K562 (cell line): ENCODE results near the gene PPT2. TPM values are rescaled to one million over a fixed set of nuclear protein-coding genes. Genes with fewer than 3 reads are reported as not detected.

Experiments used
- ATAC-seq: fragments of 200-7000 bp; cut with Tn5 transposase; 3 replicates; pipeline ENCODE4 v1.9.1; 2020; ENCODE audit warnings: moderate library complexity
- BruUV-seq: library from RNA; stranded (reverse); fragments of 400-500 nt; replicated peaks from 2 replicates; lab custom pipeline; 2021; lab: Mats Ljungman, UMichigan
- CTCF ChIA-PET: fragments of 300-600 bp; formaldehyde crosslinking; extraction: SDS; loops from one replicate; lab custom pipeline; 2021; ENCODE audit warnings: low intra/inter-chr PET ratio; lab: Yijun Ruan, JAX
- POLR2A ChIA-PET: fragments of 300-600, 350-650 bp; sonication (Branson Sonifier 250); formaldehyde crosslinking; extraction: SDS; loops from one replicate; lab custom pipeline; 2021; ENCODE audit warnings: antibody characterized with exemption, inconsistent platforms; lab: Yijun Ruan, JAX
- DNase-seq, 4 experiments: peaks; one replicate each; pipeline versions ENCODE4 v3.0.0 to v3.0.0-alpha.2; 2011 to 2018; ENCODE audit warnings: low spot score in 3 of 4, mixed read lengths in 3 of 4; ENCODE audit errors: extremely low read depth in 1 of 4
- FAIRE-seq: peaks from 2 replicates; lab custom pipeline; 2011; peaks lifted over from hg19 to GRCh38; lab: Jason Lieb, UNC
- H2AFZ ChIP-seq: 2 replicates; pipeline ENCODE4 v1.6.0; 2011; ENCODE audit warnings: low read depth, low read length, control low read depth, inconsistent platforms
- H3K27ac ChIP-seq: fragments of 200-600 bp; 3 replicates; pipeline ENCODE4 v1.8.0; 2011; ENCODE audit warnings: low read depth, mild to moderate bottlenecking, control low read depth, inconsistent platforms, low read length, moderate library complexity, mixed read lengths; ENCODE audit errors: extremely low read depth
- H3K27me3 ChIP-seq, 2 experiments: fragments of 300-600 bp in 1 of 2; 2 replicates in 1 of 2; 3 replicates in 1 of 2; pipeline versions ENCODE4 v1.6.0 to v1.8.0; 2011; ENCODE audit warnings: inconsistent platforms in 2 of 2, low read length in 2 of 2, mild to moderate bottlenecking in 1 of 2, mixed read lengths in 1 of 2, moderate library complexity in 1 of 2; ENCODE audit not compliant: control insufficient read depth in 2 of 2, insufficient read depth in 2 of 2
- H3K36me3 ChIP-seq: fragments of 300-600 bp; 3 replicates; pipeline ENCODE4 v1.8.0; 2011; ENCODE audit warnings: mild to moderate bottlenecking, low read length, inconsistent platforms; ENCODE audit not compliant: control insufficient read depth, insufficient read depth
- H3K4me1 ChIP-seq, 2 experiments: fragments of 200-600 bp in 1 of 2; replicated peaks in 1 of 2; 2 replicates in 1 of 2; 3 replicates in 1 of 2; pipeline versions ENCODE4 v1.5.1 to v1.8.0; 2011; ENCODE audit warnings: inconsistent platforms in 2 of 2, low read length in 2 of 2, mild to moderate bottlenecking in 1 of 2, mixed read lengths in 1 of 2, moderate library complexity in 1 of 2; ENCODE audit not compliant: control insufficient read depth in 2 of 2, insufficient read depth in 2 of 2
- H3K4me2 ChIP-seq: 2 replicates; pipeline ENCODE4 v1.6.1; 2011; ENCODE audit warnings: low read length, control low read depth, inconsistent platforms, mixed read lengths; ENCODE audit not compliant: insufficient read depth
- H3K4me3 ChIP-seq: fragments of 200-600 bp; sonication (generic), shearing (Covaris generic); 2 replicates; pipeline ENCODE4 v1.5.1; 2016; ENCODE audit warnings: control low read depth, inconsistent platforms
- H3K79me2 ChIP-seq: fragments of 200-600 bp; 3 replicates; pipeline ENCODE4 v1.8.0; 2011; ENCODE audit warnings: low read length, inconsistent platforms; ENCODE audit not compliant: control insufficient read depth, insufficient read depth
- H3K9ac ChIP-seq, 2 experiments: 2 replicates each; pipeline versions ENCODE4 v1.6.0 to v1.6.1; 2011; ENCODE audit warnings: low read depth in 2 of 2, low read length in 2 of 2, control low read depth in 1 of 2, inconsistent platforms in 1 of 2, mild to moderate bottlenecking in 1 of 2, mixed read lengths in 1 of 2; ENCODE audit not compliant: insufficient read depth in 1 of 2
- H3K9me1 ChIP-seq: one replicate; pipeline ENCODE4 v1.6.0; 2011; ENCODE audit warnings: inconsistent platforms, mild to moderate bottlenecking, low read length, moderate library complexity; ENCODE audit not compliant: control insufficient read depth, insufficient read depth
- H3K9me3 ChIP-seq: replicated peaks from 2 replicates; pipeline ENCODE4 v1.5.1; 2011; ENCODE audit warnings: low read depth, low read length, inconsistent platforms; ENCODE audit not compliant: control insufficient read depth, insufficient read depth
- H4K20me1 ChIP-seq: replicated peaks from 2 replicates; pipeline ENCODE4 v1.6.1; 2011; ENCODE audit warnings: low read length, inconsistent platforms, mixed read lengths; ENCODE audit not compliant: control insufficient read depth, insufficient read depth
- BHLHE40 ChIP-seq: IDR thresholded peaks from 2 replicates; pipeline ENCODE4 v1.6.1; 2011; ENCODE audit warnings: low read length, improper control_type of control experiment
- JUND ChIP-seq, 2 experiments: IDR thresholded peaks; 2 replicates in 1 of 2; 3 replicates in 1 of 2; pipeline ENCODE4 v1.6.1; 2011; ENCODE audit warnings: borderline replicate concordance in 2 of 2, low read depth in 2 of 2, low read length in 2 of 2, improper control_type of control experiment in 1 of 2, missing biosample characterization in 1 of 2, missing genetic modification characterization in 1 of 2, missing genetic modification reagents in 1 of 2
- MAZ ChIP-seq, 2 experiments: fragments of 450-650 bp in 1 of 2; sonication (generic) in 1 of 2; formaldehyde crosslinking; IDR thresholded peaks in 1 of 2; conservative IDR thresholded peaks in 1 of 2; 2 replicates each; pipeline versions ENCODE4 v1.4.0 to v1.5.0; 2020; ENCODE audit warnings: mild to moderate bottlenecking in 1 of 2, missing genetic modification reagents in 1 of 2
- NFE2 ChIP-seq: IDR thresholded peaks from 2 replicates; pipeline ENCODE4 v1.6.1; 2014; ENCODE audit warnings: antibody characterized with exemption, low read depth
- POLR2G ChIP-seq: fragments of 200-400 bp; formaldehyde crosslinking; IDR thresholded peaks from 2 replicates; pipeline ENCODE4 v1.6.1; 2017; ENCODE audit warnings: low read depth, mild to moderate bottlenecking, antibody characterized with exemption, low read length, moderate library complexity
- RBBP5 ChIP-seq: fragments of 200-600 bp; sonication (generic); IDR thresholded peaks from 2 replicates; pipeline ENCODE4 v1.6.1; 2012; ENCODE audit warnings: borderline replicate concordance, mild to moderate bottlenecking, low read length, control low read depth, inconsistent platforms; ENCODE audit not compliant: insufficient read depth, poor library complexity, severe bottlenecking
- TRIM28 ChIP-seq: fragments of 450-650 bp; IDR thresholded peaks from 2 replicates; pipeline ENCODE4 v1.6.1; 2017
- WGBS: fragments of 100-300 bp; shearing (Covaris generic); methylation state at CpG from one replicate; pipeline ENCODE4 v1.1.6; 2016; ENCODE audit warnings: low coverage, mixed read lengths; ENCODE audit not compliant: insufficient coverage; ENCODE audit errors: missing lambda C conversion rate; 5-methylcytosine and 5-hydroxymethylcytosine counted together
- in situ Hi-C: fragments of 300-500 bp; cut with MboI; formaldehyde crosslinking; loops from 4 replicates; pipeline ENCODE4 v1.15.0; 2018; ENCODE audit warnings: inconsistent platforms, mixed read lengths
- intact Hi-C: fragments of 100-400 bp; cut with micrococcal nuclease; formaldehyde crosslinking; loops from 2 replicates; pipeline ENCODE4 v1.14.2; 2022
- polyA plus RNA-seq, 8 experiments: library from polyadenylated mRNA; depleted of rRNA in 4 of 8; stranded (reverse) in 5 of 8; unstranded in 3 of 8; fragments of >200 nt; fragmentation: Nextera tagmentation in 2 of 8; fragmentation: Illumina TruSeq in 1 of 8; extraction: Ambion mirVana in 2 of 8; extraction: Trizol in 1 of 8; gene quantifications; 2 replicates each; pipeline versions ENCODE4 v1.2.1 to v1.2.3, GENCODE V29; 2011 to 2014; ENCODE audit warnings: inconsistent platforms in 1 of 8, missing spikeins in 1 of 8
- total RNA-seq, 7 experiments: library from RNA; depleted of rRNA in 6 of 7; stranded (reverse); fragments of >200 nt in 6 of 7; fragmentation: Illumina TruSeq in 2 of 7; extraction: Trizol in 2 of 7; gene quantifications; 2 replicates each; pipeline versions ENCODE4 v1.2.1 to v1.2.3, GENCODE V29; 2011 to 2021; ENCODE audit warnings: low replicate concordance in 1 of 7
- TF ChIP-seq, protein P1 (sequence below): fragments of 250-450 bp; sonication (Bioruptor Pico); IDR thresholded peaks from 2 replicates; pipeline ENCODE4 v1.4.0; 2020
- TF ChIP-seq, protein P2 (sequence below), 3 experiments: IDR thresholded peaks in 2 of 3; conservative IDR thresholded peaks in 1 of 3; 2 replicates each; pipeline ENCODE4 v1.5.1; 2011 to 2012; ENCODE audit warnings: low read length in 3 of 3, mild to moderate bottlenecking in 3 of 3, control low read depth in 2 of 3, improper control_type of control experiment in 1 of 3, inconsistent platforms in 1 of 3, low read depth in 1 of 3, mixed read lengths in 1 of 3, moderate library complexity in 1 of 3; ENCODE audit not compliant: insufficient read depth in 2 of 3

PPT2 gene
- total and polyA plus RNA-seq, 9 of the 15 experiments (the other 6 are each of a cell fraction or from before 2014, with no cell fraction given) = 27.4 to 98.8 (median 69.9) TPM

DNA sequence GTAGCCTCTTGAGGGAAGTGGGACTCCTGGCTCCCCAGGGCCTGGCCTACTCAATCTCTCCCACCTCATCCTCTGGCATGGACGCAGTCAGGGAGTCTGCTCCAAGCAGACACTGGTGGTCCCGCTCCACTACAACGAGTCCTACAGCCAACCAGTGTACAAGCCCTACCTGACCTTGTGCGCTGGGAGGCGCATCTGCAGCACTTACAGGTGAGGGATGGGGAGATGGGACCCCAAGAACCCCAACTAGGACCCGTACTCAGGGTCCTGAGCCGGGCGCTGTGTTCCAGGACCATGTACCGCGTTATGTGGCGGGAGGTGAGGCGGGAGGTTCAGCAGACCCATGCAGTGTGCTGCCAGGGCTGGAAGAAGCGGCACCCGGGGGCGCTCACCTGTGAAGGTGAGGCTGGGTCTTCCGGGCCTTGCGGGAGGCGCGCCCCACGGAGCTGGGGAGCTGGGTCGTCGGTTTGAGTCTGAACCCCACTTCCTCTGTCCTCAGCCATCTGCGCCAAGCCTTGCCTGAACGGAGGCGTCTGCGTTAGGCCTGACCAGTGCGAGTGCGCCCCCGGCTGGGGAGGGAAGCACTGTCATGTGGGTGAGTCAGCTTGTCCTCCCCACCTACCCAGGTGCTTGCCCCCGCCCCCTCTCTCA lies 12.6 kb downstream of the PPT2 start:
- H3K4me1 ChIP-seq = peaks cover 44 to 51% of the 10 kb centered on the region in 2 experiments
- in situ Hi-C loops = no loop called here
- H3K9ac ChIP-seq = peak overlapping the region in 1 of 2 experiments; percentile 88; a peak in 2 of 4 replicates
- peaks cover 80% of the 10 kb centered on the region for H3K36me3 ChIP-seq
- no peaks in the 10 kb centered on the region for H4K20me1 ChIP-seq
- 0 out of 3 replicates have a peak overlapping the region, but pooled peaks have one; percentile 10 for H3K27ac ChIP-seq
- WGBS = 92% methylated on average over 24 of the region's 30 CpGs
- intact Hi-C loops = loop anchor here (5.0 kb wide), 1 partner anchor 49 kb away; no protein-coding TSS in a partner anchor
- no TSS peak for BruUV-seq
- H3K4me2 ChIP-seq = no peak overlapping the region
- no peak overlapping the region for H3K4me3 ChIP-seq
- CTCF ChIA-PET = no interaction called here
- FAIRE-seq = no peak
- ATAC-seq = peak; percentile 62
- no peak overlapping the region for H2AFZ ChIP-seq
- peak; percentile 69 to 77 (median 70) for DNase-seq
- POLR2A ChIA-PET = interaction anchor here (0.6 to 4.6 kb wide), 3 partner anchors 11 to 37 kb away, joined by 3 to 30 read pairs (median 4); partner anchors contain the start of genes AGPAT1 and RNF5
- H3K9me1 ChIP-seq = no peaks in the 10 kb centered on the region
- no peaks in the 10 kb centered on the region for H3K27me3 ChIP-seq
- H3K79me2 ChIP-seq = peaks cover 3% of the 10 kb centered on the region; the same call in 1 of the 3 replicates
- no peaks in the 10 kb centered on the region for H3K9me3 ChIP-seq
- TF ChIP-seq BHLHE40 (no peak), POLR2G (peak; percentile 69), TRIM28 (no peak), RBBP5 (peak; percentile 8), JUND (IDR thresholded peaks at IDR 0.05; ENCODE audit: borderline replicate concordance, low read depth, low read length) (peak; percentile 60; the same call in 1 of the 2 replicates), JUND (tag; IDR thresholded peaks at IDR 0.05; ENCODE audit: borderline replicate concordance, low read depth, low read length) (no peak; the same call in 2 of the 3 replicates), MAZ (CRISPR knock-in tag; conservative IDR thresholded peaks at IDR 0.05 in 1 of 2, IDR thresholded peaks at IDR 0.05 in 1 of 2) (peak in 1 of 2 experiments; percentile 18; a peak in 1 of 4 replicates), NFE2 (peak; percentile 60; the same call in 1 of the 2 replicates)
- TF ChIP-seq, protein P1, sequence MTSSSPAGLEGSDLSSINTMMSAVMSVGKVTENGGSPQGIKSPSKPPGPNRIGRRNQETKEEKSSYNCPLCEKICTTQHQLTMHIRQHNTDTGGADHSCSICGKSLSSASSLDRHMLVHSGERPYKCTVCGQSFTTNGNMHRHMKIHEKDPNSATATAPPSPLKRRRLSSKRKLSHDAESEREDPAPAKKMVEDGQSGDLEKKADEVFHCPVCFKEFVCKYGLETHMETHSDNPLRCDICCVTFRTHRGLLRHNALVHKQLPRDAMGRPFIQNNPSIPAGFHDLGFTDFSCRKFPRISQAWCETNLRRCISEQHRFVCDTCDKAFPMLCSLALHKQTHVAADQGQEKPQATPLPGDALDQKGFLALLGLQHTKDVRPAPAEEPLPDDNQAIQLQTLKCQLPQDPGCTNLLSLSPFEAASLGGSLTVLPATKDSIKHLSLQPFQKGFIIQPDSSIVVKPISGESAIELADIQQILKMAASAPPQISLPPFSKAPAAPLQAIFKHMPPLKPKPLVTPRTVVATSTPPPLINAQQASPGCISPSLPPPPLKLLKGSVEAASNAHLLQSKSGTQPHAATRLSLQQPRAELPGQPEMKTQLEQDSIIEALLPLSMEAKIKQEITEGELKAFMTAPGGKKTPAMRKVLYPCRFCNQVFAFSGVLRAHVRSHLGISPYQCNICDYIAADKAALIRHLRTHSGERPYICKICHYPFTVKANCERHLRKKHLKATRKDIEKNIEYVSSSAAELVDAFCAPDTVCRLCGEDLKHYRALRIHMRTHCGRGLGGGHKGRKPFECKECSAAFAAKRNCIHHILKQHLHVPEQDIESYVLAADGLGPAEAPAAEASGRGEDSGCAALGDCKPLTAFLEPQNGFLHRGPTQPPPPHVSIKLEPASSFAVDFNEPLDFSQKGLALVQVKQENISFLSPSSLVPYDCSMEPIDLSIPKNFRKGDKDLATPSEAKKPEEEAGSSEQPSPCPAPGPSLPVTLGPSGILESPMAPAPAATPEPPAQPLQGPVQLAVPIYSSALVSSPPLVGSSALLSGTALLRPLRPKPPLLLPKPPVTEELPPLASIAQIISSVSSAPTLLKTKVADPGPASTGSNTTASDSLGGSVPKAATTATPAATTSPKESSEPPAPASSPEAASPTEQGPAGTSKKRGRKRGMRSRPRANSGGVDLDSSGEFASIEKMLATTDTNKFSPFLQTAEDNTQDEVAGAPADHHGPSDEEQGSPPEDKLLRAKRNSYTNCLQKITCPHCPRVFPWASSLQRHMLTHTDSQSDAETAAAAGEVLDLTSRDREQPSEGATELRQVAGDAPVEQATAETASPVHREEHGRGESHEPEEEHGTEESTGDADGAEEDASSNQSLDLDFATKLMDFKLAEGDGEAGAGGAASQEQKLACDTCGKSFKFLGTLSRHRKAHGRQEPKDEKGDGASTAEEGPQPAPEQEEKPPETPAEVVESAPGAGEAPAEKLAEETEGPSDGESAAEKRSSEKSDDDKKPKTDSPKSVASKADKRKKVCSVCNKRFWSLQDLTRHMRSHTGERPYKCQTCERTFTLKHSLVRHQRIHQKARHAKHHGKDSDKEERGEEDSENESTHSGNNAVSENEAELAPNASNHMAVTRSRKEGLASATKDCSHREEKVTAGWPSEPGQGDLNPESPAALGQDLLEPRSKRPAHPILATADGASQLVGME (CRISPR knock-in tag) = no peak
- TF ChIP-seq, protein P2, sequence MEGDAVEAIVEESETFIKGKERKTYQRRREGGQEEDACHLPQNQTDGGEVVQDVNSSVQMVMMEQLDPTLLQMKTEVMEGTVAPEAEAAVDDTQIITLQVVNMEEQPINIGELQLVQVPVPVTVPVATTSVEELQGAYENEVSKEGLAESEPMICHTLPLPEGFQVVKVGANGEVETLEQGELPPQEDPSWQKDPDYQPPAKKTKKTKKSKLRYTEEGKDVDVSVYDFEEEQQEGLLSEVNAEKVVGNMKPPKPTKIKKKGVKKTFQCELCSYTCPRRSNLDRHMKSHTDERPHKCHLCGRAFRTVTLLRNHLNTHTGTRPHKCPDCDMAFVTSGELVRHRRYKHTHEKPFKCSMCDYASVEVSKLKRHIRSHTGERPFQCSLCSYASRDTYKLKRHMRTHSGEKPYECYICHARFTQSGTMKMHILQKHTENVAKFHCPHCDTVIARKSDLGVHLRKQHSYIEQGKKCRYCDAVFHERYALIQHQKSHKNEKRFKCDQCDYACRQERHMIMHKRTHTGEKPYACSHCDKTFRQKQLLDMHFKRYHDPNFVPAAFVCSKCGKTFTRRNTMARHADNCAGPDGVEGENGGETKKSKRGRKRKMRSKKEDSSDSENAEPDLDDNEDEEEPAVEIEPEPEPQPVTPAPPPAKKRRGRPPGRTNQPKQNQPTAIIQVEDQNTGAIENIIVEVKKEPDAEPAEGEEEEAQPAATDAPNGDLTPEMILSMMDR (IDR thresholded peaks at IDR 0.05 in 2 of 3, conservative IDR thresholded peaks at IDR 0.05 in 1 of 3; ENCODE audit: insufficient read depth in 2 of 3, low read depth in 1 of 3, low read length in 3 of 3) = peak; percentile 40 to 59 (median 58)
